NCI-H1092 treated with DMSO at 0.1 percent for 48 hours (cell line): ENCODE results near the gene B9D2.
"Not testable (repeated sequence)": the region's sequence is repeated elsewhere in the genome, so short reads cannot be mapped to it uniquely, and the experiment has no call there.

ENCODE experiments used
- DNase-seq: peaks from one replicate; lab custom pipeline; 2025; lab: John Stamatoyannopoulos, UW

B9D2 gene

GRCh38 chr19:41355035-41355434 lies 8.9 kb downstream of the B9D2 start:
- no peak for DNase-seq

DNA sequence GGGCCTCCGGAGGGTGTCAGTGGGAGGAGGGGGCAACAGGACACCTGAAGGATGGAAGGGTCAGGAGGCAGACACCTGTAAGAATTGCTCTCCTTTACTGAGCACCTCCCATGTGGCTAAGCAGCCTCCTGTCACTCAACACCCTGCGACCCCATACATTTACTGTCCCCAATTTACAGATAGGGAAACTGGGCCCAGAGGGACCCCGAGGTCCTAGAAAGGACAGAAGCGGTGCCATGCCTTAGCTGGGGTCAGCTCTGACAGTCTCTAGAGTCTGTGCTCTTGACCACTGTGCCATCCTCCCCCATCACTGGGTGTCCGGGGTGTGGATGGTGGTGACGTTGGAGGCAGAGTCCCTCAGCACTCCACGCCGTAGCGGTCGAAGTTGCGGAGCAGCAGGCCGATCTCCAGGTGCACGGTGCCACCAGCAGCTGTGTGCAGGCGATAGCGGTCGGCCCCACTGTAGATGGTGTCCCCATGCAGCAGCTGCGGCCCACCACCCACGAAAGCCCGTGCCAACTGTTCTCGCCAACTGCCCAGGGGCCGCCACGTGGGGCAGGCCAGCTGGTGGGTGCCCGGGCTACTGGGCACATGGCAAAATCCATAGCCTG lies 9.5 kb downstream of the B9D2 start:
- DNase-seq, result no peak

- no peak for DNase-seq
Measured at GRCh38 chr19:41353466-41354342, 10.2 kb downstream of the B9D2 start, which contains the start of gene TGFB1. TSS of gene TGFB1 (minus strand) at chr19:41353922. CDS start at chr19:41353044, 878 bp downstream.

DNA sequence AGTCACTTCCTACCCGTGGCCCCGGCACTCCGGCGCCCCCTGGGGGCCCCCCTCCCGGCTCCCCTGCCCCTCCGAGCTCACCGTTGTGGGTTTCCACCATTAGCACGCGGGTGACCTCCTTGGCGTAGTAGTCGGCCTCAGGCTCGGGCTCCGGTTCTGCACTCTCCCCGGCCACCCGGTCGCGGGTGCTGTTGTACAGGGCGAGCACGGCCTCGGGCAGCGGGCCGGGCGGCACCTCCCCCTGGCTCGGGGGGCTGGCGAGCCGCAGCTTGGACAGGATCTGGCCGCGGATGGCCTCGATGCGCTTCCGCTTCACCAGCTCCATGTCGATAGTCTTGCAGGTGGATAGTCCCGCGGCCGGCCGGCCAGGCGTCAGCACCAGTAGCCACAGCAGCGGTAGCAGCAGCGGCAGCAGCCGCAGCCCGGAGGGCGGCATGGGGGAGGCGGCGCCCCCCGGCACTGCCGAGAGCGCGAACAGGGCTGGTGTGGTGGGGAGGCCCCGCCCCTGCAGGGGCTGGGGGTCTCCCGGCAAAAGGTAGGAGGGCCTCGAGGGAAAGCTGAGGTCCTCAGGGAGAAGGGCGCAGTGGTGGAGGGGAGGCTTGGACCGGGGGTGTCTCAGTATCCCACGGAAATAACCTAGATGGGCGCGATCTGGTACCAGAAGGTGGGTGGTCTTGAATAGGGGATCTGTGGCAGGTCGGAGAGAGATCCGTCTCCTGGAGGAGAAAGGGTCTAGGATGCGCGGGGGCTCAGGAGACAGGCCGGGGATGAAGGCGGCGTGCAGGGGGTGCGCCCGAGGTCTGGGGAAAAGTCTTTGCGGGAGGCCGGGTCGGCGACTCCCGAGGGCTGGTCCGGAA lies 11.1 kb downstream of the B9D2 start:
- no peak for DNase-seq

DNA sequence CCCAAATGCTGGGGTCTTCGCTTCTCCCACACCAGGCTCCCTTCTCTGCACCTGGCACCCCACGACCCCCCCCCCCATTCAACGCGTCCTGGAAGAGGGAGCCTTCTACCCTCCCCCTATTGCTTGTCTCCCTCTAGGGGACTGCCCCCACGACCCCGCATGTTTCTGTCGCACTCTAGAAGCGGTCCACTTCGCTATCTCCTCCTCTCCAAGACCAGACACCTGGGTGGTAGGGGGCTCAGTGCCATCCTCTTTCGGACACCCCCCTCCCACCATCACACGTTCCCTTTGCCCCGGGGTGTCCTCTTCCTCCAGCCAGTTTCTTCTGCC lies 11.7 kb downstream of the B9D2 start:
- DNase-seq, result no peak

- DNase-seq, result no peak
Measured at GRCh38 chr19:41351339-41352245, 12.4 kb downstream of the B9D2 start.

DNA sequence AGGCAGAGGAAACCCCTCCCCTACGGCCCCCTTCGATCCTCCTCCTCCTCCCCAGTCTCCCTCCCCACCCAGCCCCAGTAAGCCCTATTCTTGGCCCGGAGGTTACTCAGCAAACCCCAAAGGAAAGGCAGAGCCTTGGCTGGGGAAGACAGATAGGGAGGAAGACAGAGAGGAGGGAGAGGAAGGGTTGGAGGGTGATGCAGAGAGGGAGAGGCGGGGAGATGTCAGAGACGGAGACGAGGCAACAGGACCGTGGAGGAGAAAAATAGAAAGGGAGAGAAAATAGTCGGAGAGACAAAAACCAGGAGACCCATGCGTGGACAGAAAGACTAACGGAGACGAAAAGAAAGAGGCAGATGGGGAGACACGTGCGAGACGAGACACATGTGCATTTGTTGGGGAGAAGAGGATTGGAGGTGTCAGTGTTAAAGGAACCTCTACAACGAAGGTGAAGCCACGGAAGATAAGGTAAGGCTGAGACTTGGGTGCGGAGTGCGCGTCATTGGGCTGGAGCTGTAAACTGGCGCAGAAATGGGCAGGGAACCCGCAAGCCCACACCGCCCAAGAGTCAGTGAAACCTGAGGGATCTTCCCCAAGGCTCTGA lies 13.1 kb downstream of the B9D2 start:
- no peak for DNase-seq

DNA sequence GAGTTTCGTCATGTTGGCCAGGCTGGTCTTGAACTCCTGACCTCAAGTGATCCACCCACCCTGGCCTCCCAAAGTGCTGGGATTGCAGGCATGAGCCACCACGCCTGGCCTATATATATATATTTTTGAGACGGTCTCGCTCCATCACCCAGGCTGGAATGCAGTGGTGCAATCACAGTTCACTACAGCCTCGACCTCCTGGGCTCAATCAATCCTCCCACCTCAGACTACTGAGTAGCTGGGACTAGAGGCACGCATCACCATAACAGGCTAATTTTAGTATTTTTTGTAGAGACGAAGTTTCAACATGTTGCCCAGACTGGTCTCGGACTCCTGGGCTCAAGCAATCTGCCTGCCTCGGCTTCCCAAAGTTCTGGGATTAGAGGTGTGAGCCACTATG lies 17.0 kb downstream of the B9D2 start:
- DNase-seq, result not testable (repeated sequence)

DNA sequence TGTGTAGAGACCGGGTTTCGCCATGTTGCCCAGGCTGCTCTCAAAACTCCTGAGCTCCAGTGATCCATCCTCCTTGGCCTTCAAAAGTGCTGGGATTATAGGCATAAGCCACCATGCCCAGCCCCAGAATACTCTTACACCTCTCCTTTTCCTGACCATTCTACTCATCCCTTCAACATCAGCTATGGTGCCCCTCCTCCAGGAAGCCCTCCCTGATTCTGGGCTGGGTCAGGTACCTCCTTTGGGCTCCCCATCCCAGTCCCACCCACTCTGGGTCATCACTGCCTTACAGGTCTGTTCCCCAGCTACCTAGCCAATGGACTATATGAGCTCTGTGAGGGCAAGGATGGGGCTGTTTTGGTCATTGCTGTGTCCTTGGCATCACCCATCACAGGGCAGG lies 19.8 kb downstream of the B9D2 start:
- DNase-seq, result no peak

DNA sequence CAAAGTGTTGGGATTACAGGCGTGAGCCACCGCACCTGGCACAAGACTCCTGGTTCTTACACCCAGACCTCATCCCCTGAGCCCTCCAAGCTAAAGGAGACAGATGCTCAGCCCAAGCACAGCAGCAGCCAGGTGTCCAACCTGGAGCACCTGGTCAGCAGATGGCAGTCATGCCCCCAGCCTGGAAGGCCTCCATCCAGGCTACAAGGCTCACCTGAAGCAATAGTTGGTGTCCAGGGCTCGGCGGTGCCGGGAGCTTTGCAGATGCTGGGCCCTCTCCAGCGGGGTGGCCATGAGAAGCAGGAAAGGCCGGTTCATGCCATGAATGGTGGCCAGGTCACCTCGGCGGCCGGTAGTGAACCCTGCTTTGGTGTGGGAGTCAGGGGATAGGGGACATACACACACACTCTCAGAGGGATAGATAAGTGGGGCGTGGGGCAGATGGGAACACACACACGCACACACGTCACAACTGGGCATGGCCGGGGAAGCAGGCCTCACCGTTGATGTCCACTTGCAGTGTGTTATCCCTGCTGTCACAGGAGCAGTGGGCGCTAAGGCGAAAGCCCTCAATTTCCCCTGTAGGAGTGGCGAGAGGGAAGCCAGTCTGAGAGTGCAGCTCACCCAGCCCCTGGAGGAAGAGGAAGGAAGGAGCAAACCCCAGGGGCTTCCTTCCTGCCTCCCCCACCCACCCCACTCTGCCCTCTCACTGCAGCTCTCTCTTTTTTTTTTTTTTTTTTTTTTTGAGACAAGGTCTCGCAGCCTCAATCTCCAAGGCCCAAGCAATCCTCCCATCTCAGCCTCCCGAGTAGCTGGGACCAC lies 22.1 kb downstream of the B9D2 start:
- DNase-seq, result no peak

- no peak for DNase-seq
Measured at GRCh38 chr19:41339936-41340335, 24.0 kb downstream of the B9D2 start.

GRCh38 chr19:41335467-41335866 lies 28.5 kb downstream of the B9D2 start:
- no peak for DNase-seq

DNA sequence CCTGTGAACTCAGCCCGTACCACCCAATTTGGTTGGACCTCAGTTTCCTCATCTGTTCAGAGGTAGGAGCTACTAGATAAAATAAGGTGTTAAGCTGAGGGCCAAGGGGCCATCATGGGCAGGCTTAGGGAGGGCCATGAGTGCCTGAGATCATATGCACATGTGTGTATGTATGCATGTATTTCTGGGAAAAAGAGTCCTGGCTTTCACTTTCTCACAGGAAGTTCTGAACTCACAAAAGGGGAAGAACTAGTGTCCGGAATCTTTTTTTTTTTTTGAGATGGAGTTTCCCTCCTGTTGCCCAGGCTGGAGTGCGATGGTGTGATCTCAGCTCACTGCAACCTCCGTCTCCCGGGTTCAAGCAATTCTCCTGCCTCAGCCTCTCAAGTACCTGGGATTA lies 29.2 kb downstream of the B9D2 start:
- DNase-seq, result no peak

DNA sequence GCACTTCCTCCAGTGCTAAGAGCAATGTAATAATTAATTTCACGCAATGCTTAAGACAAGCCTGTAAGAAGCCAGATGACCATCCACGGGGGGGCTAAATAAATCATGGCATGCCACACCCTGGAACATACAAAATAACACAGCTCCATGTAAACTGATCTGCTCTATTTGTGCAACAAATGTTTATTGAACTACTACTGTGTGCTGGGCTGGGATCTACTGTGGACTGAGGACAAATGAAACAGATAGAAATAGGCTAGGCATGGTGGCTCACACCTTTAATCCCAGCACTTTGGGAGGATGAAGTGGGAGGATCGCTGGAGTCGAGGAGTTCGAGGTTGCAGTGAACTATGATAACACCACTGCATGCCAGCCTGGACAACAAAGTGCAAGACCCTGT lies 31.5 kb downstream of the B9D2 start:
- DNase-seq, result no peak

DNA sequence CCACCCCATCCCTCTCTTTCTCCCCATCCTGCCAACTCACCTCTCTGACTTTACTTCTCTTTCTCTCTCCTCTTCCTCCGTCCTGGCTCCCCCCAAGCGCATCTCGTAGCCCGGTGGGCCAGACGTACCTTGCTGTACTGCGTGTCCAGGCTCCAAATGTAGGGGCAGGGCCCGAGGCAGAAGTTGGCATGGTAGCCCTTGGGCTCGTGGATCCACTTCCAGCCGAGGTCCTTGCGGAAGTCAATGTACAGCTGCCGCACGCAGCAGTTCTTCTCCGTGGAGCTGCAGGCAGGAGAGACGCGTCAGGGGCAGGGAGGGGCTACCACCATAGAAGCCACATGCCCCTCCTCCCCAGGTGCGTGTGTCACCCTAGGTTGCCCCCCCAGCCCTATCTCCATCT lies 31.9 kb downstream of the B9D2 start:
- no peak for DNase-seq

DNA sequence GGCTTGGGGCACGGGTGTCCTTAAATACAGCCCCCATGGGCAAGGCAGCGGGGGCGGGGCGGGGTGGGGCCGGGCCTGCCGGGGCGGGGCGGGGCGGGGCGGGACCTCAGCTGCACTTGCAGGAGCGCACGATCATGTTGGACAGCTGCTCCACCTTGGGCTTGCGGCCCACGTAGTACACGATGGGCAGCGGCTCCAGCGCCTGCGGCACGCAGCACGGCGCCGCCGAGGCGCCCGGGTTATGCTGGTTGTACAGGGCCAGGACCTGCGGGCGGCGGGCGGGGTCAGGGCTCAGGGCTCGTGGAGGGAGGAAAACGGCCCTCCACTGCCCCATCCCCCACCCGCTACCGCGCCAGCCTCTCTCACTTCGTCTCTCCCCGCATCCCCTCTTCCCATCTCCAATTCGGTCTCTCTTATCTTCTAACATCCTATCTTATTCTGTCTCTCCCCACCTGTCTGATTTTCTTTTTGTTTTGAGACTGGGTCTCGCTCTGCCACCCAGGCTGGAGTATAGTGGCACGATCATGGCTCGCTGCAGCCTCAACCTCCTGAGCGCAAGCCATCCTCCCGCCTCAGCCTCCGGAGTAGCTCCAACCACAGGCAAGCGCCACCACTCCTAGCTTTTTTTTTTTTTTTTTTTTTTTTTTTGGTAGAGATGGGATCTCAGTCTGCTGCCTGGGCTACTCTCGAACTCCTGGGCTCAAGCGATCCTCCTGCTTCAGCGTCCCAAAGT lies 32.8 kb downstream of the B9D2 start:
- DNase-seq, result no peak

DNA sequence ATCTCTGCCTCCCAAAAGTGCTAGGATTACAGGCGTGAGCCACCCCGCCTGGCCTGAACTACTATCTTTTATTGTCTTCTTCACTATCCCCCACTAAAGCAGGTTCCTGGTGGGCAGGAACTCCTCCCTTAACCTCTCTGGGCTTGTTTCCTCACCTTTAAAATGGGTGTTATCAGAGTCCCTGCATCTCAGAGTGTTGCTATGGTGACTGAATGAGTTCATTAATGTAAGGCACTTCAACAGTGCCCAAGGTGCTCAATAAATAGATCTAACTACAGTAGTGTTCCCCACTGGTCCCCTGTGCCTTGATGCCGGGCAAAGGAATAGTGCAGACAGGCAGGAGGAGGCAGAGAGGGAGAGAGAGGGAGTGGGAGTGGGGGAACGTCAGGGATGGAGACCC lies 33.5 kb downstream of the B9D2 start:
- no peak for DNase-seq

- DNase-seq, result no peak
Measured at GRCh38 chr19:41328842-41329225, 35.1 kb downstream of the B9D2 start.

DNA sequence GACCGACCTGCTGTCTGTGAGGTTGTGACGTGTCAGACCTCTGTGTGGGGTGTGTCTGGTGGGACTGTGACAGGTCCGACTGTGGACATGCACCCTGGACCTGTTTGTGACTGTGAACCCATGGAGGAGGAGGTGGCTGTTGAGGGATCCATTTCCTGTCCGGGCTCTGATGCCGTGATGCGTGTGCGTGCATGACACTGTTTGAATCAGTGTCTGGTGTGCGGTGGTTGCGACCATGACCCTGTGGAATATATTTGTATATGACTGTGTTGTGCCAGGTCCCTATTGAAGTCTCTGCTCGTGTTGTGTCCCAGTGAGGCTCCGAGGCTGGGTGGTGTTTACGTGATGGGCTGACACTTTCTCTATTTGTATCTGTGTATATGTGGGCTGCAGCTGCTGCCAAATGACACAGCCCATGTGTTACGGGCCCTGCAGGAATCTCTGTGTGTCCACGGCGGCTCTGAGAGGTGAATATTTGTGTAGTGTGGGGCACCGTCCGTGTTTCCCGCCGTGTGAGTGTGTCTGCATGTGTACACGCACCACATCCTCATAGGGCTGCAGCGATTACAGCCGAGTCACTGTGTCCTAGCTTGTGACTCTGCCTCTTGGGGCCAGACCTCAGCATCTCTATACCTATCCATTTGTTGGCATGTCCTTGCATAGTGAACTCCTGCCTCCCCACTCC lies 35.6 kb downstream of the B9D2 start:
- no peak for DNase-seq
